K562 (cell line): ENCODE measurements around the gene RRM2. TPM values are rescaled to one million over a fixed set of nuclear protein-coding genes. Genes with fewer than 3 reads are reported as not detected.

ENCODE experiments used
- EWSR1 ChIP-seq: fragments of 450-650 bp; IDR thresholded peaks from 2 replicates; pipeline ENCODE4 v1.6.1; 2018; ENCODE audit warnings: borderline replicate concordance, mild to moderate bottlenecking, low read depth, moderate library complexity; ENCODE audit not compliant: partially characterized antibody
- HMG20A ChIP-seq: fragments of 450-650 bp; formaldehyde crosslinking; conservative IDR thresholded peaks from 2 replicates; pipeline ENCODE4 v1.4.0; 2020; ENCODE audit warnings: mild to moderate bottlenecking, mixed read lengths
- ILF3 ChIP-seq: fragments of 450-650 bp; IDR thresholded peaks from 2 replicates; pipeline ENCODE4 v1.6.1; 2018; ENCODE audit warnings: antibody characterized with exemption, mild to moderate bottlenecking, moderate library complexity, borderline replicate concordance
- NCOA6 ChIP-seq: fragments of 450-650 bp; IDR thresholded peaks from 2 replicates; pipeline ENCODE4 v1.6.1; 2017; ENCODE audit warnings: mild to moderate bottlenecking
- POLR2A ChIP-seq: fragments of 450-650 bp; conservative IDR thresholded peaks from 2 replicates; pipeline ENCODE4 v1.6.1; 2016
- POLR2G ChIP-seq: fragments of 200-400 bp; formaldehyde crosslinking; IDR thresholded peaks from 2 replicates; pipeline ENCODE4 v1.6.1; 2017; ENCODE audit warnings: low read depth, mild to moderate bottlenecking, antibody characterized with exemption, low read length, moderate library complexity
- POLR3G ChIP-seq: IDR thresholded peaks from 2 replicates; pipeline ENCODE4 v1.6.1; 2011; ENCODE audit not compliant: insufficient read length, insufficient replicate concordance; ENCODE audit errors: extremely low read depth
- RBFOX2 ChIP-seq: fragments of 200-400 bp; formaldehyde crosslinking; IDR thresholded peaks from 2 replicates; pipeline ENCODE4 v1.6.1; 2017; ENCODE audit warnings: low read depth, mild to moderate bottlenecking, low read length, moderate library complexity
- ZNF561 ChIP-seq: fragments of 450-650 bp; formaldehyde crosslinking; conservative IDR thresholded peaks from 2 replicates; pipeline ENCODE4 v1.4.0; 2020; ENCODE audit warnings: mild to moderate bottlenecking, moderate library complexity
- polyA plus RNA-seq, 8 experiments: library from polyadenylated mRNA; depleted of rRNA in 4 of 8; stranded (reverse) in 5 of 8; unstranded in 3 of 8; fragments of >200 nt; fragmentation: Nextera tagmentation in 2 of 8; fragmentation: Illumina TruSeq in 1 of 8; extraction: Ambion mirVana in 2 of 8; extraction: Trizol in 1 of 8; gene quantifications; 2 replicates each; pipeline versions ENCODE4 v1.2.1 to v1.2.3, GENCODE V29; 2011 to 2014; ENCODE audit warnings: inconsistent platforms in 1 of 8, missing spikeins in 1 of 8
- total RNA-seq, 7 experiments: library from RNA; depleted of rRNA in 6 of 7; stranded (reverse); fragments of >200 nt in 6 of 7; fragmentation: Illumina TruSeq in 2 of 7; extraction: Trizol in 2 of 7; gene quantifications; 2 replicates each; pipeline versions ENCODE4 v1.2.1 to v1.2.3, GENCODE V29; 2011 to 2021; ENCODE audit warnings: low replicate concordance in 1 of 7
- TF ChIP-seq, protein P1 (sequence below): fragments of 450-650 bp; IDR thresholded peaks from 2 replicates; pipeline ENCODE4 v1.6.1; 2016; ENCODE audit warnings: mild to moderate bottlenecking, moderate library complexity
- TF ChIP-seq, protein P2 (sequence below), 2 experiments: fragments of 250-450 bp in 1 of 2; fragments of 450-650 bp in 1 of 2; sonication (Bioruptor Pico) in 1 of 2; IDR thresholded peaks; 2 replicates each; pipeline versions ENCODE4 v1.6.1 to v1.8.0; 2016 to 2021; ENCODE audit warnings: mild to moderate bottlenecking in 2 of 2, moderate library complexity in 2 of 2, missing compliant biosample characterization in 1 of 2, missing genetic modification characterization in 1 of 2

Gene RRM2
- total and polyA plus RNA-seq, 9 of the 15 experiments (the other 6 are each of a cell fraction or from before 2014, with no cell fraction given) = 50.1 to 244 (median 128) TPM

- TF ChIP-seq, protein P1, sequence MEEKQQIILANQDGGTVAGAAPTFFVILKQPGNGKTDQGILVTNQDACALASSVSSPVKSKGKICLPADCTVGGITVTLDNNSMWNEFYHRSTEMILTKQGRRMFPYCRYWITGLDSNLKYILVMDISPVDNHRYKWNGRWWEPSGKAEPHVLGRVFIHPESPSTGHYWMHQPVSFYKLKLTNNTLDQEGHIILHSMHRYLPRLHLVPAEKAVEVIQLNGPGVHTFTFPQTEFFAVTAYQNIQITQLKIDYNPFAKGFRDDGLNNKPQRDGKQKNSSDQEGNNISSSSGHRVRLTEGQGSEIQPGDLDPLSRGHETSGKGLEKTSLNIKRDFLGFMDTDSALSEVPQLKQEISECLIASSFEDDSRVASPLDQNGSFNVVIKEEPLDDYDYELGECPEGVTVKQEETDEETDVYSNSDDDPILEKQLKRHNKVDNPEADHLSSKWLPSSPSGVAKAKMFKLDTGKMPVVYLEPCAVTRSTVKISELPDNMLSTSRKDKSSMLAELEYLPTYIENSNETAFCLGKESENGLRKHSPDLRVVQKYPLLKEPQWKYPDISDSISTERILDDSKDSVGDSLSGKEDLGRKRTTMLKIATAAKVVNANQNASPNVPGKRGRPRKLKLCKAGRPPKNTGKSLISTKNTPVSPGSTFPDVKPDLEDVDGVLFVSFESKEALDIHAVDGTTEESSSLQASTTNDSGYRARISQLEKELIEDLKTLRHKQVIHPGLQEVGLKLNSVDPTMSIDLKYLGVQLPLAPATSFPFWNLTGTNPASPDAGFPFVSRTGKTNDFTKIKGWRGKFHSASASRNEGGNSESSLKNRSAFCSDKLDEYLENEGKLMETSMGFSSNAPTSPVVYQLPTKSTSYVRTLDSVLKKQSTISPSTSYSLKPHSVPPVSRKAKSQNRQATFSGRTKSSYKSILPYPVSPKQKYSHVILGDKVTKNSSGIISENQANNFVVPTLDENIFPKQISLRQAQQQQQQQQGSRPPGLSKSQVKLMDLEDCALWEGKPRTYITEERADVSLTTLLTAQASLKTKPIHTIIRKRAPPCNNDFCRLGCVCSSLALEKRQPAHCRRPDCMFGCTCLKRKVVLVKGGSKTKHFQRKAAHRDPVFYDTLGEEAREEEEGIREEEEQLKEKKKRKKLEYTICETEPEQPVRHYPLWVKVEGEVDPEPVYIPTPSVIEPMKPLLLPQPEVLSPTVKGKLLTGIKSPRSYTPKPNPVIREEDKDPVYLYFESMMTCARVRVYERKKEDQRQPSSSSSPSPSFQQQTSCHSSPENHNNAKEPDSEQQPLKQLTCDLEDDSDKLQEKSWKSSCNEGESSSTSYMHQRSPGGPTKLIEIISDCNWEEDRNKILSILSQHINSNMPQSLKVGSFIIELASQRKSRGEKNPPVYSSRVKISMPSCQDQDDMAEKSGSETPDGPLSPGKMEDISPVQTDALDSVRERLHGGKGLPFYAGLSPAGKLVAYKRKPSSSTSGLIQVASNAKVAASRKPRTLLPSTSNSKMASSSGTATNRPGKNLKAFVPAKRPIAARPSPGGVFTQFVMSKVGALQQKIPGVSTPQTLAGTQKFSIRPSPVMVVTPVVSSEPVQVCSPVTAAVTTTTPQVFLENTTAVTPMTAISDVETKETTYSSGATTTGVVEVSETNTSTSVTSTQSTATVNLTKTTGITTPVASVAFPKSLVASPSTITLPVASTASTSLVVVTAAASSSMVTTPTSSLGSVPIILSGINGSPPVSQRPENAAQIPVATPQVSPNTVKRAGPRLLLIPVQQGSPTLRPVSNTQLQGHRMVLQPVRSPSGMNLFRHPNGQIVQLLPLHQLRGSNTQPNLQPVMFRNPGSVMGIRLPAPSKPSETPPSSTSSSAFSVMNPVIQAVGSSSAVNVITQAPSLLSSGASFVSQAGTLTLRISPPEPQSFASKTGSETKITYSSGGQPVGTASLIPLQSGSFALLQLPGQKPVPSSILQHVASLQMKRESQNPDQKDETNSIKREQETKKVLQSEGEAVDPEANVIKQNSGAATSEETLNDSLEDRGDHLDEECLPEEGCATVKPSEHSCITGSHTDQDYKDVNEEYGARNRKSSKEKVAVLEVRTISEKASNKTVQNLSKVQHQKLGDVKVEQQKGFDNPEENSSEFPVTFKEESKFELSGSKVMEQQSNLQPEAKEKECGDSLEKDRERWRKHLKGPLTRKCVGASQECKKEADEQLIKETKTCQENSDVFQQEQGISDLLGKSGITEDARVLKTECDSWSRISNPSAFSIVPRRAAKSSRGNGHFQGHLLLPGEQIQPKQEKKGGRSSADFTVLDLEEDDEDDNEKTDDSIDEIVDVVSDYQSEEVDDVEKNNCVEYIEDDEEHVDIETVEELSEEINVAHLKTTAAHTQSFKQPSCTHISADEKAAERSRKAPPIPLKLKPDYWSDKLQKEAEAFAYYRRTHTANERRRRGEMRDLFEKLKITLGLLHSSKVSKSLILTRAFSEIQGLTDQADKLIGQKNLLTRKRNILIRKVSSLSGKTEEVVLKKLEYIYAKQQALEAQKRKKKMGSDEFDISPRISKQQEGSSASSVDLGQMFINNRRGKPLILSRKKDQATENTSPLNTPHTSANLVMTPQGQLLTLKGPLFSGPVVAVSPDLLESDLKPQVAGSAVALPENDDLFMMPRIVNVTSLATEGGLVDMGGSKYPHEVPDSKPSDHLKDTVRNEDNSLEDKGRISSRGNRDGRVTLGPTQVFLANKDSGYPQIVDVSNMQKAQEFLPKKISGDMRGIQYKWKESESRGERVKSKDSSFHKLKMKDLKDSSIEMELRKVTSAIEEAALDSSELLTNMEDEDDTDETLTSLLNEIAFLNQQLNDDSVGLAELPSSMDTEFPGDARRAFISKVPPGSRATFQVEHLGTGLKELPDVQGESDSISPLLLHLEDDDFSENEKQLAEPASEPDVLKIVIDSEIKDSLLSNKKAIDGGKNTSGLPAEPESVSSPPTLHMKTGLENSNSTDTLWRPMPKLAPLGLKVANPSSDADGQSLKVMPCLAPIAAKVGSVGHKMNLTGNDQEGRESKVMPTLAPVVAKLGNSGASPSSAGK = no peak
- TF ChIP-seq ILF3 (no peak), NCOA6 (no peak), ZNF561 (no peak), HMG20A (CRISPR knock-in tag) (no peak), RBFOX2 (peak; percentile 16; the same call in 1 of the 2 replicates), POLR3G (no peak), EWSR1 (peak; percentile 12), POLR2A (peak; percentile 66; the same call in 1 of the 2 replicates), POLR2G (no peak)
- TF ChIP-seq, protein P2, sequence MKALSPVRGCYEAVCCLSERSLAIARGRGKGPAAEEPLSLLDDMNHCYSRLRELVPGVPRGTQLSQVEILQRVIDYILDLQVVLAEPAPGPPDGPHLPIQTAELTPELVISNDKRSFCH (CRISPR knock-in tag; IDR thresholded peaks at IDR 0.05) = no peak
- TF ChIP-seq, protein P2 (tag; IDR thresholded peaks at IDR 0.05) = no peak
These were observed 9.6 kb downstream of the RRM2 start (continued) for GRCh38 chr2:10132043-10132575.
